Amygdala (tissue), 56 donors: ENCODE measurements around the gene SPATA13.

Experiments used
- DNase-seq, 56 donors: peaks; one replicate each; lab custom pipeline; 2025; lab: John Stamatoyannopoulos, UW

Gene SPATA13

DNA sequence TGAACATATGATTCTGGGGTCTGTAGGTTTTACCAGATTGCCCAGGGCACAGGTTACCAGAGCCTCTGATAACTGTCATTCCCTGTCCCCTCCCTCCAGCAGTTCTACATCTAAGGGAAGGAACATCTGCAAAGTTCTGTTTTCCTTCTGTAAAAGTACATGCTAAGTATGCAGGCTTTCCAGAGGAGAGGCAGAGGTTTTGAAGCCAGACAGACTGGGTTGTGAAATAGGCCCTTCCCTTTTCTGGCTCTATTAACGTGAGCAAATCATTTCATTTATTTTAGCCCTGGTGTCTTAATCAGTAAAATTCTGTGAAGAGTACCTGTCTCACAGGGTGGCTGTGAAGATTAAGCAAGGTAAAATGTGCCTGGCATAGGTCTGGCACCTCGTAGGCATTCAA lies 82.8 kb downstream of the SPATA13 start:
- DNase-seq, result no peak

DNA sequence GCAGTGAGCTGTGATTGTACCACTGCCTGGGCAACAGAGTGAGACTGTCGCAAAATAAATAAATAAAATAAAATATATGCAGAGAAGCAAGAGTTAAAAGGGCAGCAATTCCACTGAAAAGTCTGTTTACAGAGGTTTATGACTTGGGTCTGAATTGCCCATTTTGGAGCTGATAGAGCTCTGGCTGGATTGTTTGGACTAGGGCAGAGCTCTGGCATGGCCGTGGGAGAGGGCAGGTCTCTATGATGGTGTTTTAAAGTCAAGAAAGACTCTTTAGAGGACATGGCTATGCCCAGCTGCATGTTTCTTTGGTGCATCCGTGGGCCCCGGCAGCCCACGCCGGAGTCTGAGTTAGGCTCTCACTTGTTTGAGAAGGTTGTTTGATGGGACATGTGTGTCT lies 84.3 kb downstream of the SPATA13 start:
- DNase-seq, result no peak

DNA sequence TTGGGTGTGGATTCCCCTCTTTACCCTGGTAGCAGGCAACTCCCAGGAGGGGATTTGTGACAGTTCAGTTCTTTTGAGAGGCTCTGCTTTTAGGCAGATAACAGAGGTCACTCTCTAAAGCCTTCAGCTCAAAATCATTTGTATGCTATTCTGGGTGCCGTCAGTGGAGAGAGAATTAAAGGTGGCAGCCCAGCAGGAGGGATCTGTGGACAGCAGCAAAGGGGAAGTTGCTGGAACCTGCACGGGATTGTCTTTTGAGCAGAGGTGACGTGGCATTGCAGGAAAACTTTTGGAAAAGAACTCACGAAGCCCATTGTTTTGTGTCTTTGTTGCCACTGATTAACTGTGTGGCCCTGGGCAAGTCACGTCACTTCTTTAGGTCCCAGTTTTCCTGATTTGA lies 86.5 kb downstream of the SPATA13 start:
- no peak for DNase-seq

DNA sequence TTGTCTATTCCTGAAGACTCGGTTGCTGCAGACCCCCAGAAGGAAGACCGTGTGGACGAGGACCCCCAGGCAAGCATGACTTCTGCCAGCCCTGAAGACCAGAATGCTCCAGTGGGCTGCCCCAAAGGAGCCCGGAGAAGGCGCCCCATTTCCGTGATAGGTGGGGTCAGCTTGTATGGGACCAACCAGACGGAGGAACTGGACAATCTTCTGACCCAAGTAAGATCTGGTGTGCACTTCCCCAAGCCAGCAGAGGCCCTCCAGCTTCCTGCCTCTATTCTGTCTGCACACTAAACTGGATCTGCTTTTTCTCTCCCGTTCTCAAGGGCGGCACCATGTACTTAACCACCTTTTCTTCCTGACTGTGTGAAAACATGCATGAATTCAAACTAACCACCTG lies 89.1 kb downstream of the SPATA13 start:
- peak in 1 of 56 donors; percentile 27 for DNase-seq

DNA sequence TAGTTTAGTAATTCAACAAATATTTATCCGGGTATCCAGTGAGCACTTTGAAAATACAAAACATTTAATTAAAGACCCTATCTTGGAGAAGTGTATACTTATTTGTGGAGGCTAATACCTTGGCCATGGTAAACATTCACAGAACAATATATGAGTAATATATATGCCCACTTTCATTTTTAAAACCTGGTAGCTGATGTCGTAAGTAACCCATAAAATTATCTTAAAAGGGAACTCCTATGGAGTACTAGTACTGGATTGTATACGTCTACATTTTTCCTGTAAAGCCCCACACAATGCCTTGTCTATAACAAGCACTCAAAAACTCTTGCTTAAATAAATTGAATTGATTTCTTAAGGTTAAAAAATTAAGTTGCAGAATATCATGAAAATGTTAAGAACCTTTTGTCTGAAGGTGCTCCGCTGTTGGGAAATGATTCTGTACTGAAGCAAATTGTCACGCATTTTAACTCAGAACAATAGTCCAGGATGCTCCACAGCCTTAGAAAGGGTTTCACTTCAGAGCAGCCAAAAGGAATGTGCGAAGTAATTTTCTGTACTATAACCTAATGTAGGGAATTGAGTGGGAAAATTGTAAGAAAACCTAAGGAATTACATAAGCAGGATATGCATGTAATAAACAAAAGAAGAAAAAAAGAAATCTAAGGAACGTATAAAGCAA lies 90.0 kb downstream of the SPATA13 start:
- DNase-seq, result no peak

DNA sequence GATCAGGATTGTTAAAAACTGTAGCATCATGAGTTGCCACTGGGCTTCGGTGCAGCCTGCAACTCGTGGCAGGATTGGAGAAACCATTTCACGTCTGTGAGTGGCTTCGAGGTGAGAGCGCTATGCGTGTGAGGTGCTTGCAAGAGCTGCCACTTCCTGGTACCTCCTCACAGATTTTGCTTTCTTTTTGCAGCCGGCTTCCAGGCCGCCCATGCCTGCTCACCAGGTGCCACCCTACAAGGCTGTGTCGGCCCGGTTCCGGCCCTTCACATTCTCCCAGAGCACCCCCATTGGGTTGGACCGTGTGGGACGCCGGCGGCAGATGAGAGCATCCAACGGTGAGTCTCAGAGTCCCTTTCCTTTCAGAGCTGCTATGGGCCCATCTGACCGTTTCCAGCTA lies 91.0 kb downstream of the SPATA13 start:
- no peak for DNase-seq

DNA sequence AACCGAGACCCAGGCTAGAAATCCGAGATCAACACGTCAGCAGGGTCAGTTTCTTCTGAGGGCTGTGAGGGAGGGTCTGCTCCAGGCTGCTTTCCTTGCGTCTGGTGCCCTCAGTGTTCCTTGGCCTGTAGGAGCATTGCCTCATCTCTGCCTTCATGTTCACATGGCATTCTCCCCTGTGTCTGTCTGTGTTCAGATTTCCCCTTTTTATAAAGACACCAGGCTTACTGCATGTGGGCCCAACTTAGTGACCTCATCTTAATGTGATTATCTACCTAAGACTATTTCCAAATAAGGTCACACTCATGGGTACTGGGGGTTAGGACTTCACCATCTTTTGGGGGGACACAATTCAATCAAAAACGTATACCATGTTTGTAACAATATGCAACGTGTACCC lies 91.6 kb downstream of the SPATA13 start:
- DNase-seq, result no peak

DNA sequence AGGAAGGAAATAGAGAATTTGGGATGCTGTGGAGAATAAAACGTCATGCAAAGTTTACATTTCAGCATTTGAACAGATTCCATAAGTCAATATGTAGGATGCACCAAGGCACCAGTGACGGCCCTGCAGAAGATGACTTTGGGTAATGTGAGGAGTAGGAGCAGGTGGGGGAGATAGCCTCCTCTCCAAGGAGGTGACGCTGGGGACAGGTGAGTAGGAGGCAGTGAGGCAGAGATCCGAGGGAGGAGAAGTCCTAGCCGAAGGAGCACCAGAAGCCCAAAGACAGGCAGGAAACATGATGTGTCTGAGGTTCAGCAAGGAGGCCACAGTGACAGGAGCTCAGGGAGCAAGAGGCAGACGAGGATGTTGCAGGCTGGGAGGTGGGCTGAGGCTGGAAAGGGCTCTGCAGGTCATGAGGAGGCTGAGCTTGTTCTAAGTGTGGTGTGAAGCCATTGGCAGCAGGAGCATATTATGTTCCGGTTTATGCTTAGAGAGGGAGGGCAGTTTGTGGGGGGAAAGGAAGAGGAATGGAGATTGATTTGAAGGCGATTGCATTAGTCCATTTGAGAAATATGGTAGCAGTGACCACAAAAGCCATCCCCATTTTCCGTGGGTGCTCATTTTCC lies 93.1 kb downstream of the SPATA13 start:
- DNase-seq, result no peak

DNA sequence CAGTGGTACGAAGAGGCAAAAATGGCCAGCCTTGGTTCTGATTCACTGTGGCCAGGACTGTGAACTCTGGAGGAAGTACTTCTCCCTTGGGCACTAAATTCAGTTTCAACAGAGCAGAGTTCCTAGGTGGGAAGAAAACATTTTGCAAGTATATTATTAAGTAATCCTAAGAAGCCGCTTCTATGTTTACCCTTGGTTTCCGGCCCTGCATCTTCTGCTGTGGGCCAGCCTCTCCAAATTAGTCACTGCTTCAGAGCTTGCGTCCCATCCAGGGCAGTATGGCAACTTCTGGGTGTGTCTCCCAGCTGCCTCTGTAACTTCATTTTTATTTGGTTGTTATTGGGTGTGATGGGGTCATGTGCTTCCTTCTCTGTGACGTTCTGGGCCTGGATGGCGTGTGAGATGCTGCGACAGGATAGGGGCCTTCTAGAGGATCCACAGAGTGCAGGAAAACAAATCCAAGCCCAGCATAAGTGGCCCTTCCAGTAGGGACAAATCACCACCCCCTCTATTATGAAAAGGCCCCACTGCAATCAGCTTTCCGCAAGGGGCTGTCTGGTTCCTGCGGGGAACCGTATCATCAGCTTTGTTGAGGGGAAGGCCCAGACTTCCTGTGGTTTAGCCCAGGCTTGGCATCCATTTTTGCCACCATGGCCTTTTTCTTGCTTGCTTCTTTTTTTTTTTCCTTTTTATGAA lies 93.8 kb downstream of the SPATA13 start:
- peak in 1 of 56 donors; percentile 19 for DNase-seq

DNA sequence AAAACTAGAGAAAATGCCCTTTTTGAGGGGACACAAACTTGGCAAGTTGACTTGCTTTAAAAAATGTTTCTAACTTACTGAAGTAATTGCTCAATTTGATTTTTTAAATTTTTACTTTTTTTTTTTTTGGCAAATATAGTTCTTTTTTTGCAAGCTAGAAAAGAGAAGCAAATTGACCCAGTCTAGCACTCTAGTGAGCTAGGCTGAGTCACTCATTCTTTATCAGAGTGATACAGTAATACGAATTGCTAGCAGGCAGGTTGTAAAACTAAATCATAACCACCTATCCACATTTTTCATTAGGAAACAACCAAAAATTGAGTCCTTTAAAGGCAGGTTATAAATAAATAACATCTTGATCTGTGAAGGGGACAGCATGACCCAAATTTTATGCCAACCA lies 97.0 kb downstream of the SPATA13 start:
- DNase-seq, result no peak

DNA sequence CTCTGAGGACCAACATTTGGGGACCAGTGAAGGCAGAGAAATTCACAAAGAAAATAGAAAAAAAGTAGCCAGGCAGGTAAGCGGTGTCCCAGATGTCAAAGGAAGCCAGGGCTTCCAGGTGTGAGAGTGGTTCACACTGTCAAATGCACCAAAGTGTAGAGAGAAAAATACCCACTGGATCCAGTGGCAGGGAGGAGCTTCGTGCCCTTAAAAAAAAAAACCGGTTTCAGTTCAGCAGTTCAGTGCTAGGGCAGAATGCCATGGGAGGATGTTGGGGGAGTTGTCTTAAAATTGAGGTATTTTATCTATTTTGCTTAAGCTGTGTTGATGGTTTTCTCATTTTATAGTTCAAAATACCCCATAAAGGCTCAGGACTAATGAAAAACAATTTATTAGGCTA lies 101.0 kb downstream of the SPATA13 start:
- DNase-seq, result no peak

DNA sequence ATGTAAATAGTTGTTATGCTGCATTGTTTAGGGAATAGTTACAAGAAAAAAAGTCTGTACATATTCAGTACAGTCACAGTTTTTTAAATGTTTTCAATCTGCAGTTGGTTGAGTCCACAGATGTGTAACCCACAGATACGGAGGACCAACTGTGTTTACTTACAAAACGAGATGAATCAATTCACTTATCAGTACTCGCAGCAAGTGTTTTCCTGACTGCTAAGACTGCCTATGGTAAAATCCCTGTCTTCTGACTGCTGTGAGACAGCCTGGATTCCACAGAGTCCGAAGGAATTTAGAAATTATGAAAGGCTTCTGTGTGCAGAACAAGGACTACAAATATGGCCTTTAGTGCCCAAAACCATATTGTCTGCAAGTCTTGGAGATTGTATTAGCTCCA lies 103.1 kb downstream of the SPATA13 start:
- DNase-seq, result no peak

DNA sequence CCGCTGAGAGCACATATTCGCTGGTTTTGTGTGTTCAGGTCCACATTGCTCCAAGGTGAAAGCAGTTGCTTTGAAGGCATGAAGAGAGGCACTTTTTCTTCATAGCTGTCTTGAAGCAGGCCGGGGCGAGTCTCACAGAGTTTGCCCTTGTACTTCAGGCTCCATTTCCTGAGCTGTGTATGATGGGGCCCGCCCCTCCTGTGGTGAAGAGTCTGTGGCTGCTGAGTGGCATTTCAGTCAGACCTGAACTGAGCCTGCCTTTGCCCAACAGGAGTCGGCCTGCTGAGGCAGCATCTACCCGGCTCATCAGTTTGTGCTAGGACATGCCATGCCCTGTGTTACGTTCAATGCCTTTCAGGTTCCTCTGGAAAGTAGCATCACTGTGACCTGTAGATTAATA lies 104.5 kb downstream of the SPATA13 start:
- no peak for DNase-seq

DNA sequence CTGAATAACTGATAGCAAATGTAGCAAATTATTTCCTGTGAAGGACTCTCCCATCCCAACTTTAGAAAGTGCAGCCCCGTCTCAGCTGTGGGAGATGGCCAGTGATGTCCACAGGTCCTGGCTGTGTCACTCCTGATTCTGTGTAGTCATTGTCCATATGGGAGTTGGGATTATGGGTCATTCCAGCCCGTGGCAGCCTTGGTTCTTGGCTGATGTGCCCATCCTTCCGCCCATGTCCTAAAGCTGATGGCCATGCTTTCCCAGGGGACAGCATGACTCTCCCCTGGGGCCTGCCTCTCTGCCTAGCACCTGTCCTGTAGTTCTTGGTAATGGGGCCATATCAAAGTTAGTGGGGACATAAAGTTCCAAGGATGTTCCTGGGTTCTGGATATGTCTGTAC lies 104.9 kb downstream of the SPATA13 start:
- no peak for DNase-seq

DNA sequence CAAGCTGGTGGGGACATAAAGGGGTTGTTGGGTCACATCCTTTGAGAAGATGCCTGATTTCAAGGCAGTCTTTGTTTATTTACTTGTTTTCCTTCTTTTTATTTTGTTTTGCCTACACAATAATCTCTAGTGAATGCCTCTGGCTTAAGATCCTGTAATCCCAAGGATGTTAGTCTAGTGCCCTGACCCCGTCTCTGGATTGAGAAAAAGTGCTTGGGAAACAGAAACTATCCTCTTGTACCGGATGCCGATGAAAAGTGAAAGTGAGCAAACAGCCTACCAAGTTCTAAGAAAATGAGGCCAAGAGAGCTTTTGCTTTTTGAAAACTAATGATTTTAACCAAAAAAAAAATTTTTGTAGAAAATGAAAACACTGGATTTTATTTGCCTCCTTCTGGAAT lies 106.8 kb downstream of the SPATA13 start:
- no peak for DNase-seq

DNA sequence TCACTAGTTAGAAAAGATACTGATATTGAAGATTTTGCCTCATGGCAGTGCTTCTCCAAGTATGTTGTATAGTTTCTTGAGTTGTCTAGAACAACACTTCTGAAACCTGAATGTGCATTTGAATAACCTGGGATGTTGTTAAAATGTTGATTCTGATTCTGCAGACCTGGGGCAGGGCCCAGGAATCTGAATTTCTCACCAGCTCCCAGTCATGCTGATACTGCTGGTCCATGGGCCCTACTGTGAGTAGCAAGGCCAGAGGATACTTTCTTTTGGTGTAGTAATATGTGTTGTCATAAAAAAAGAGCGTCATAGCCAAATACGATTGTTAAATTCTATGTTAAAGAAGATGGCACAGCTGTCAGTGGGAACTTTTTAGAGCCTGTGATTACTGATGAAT lies 107.3 kb downstream of the SPATA13 start:
- no peak for DNase-seq

DNA sequence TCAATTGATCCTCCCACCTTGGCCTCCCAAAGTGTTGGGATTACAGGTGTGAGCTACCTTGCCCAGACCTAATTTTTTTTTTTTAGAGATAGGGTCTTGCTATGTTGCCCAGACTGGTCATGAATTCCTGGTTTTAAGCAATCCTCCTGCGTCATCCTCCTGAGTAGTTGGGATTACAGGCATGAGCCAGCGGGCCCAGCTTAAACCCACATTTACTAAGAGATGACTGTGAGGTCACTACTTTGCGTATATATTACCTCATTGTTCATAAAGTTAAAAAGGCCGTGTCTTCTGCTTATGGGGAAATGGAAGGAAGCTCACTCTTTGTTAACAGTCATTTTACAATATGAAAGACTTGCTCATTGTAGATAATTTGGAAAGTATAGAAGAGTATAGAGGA lies 109.3 kb downstream of the SPATA13 start:
- DNase-seq, result no peak

DNA sequence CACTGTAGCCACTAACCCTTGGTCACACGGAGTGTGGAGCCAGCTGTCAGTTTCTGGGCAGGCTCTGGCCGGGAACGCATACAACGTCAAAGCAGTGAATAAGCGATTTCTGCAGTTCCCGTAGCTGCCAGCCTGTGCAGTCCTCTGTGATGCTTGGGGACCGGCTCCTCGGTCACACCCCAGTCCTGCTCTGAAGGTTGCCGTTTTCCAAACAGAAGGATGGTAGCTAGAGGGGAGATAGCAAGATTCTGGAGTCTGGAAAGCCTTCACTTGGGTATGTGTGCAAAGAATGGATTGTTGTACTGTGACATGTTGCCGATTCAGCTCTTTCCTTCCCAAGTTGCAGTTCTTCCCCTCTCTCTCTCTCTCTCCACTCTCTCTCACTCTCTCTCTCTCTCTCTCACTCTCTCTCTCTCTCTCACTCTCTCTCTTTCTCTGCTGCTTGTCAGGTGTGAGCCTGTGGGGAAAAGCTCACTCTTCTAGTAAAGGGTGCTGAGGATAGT lies 110.2 kb downstream of the SPATA13 start:
- DNase-seq, result peak in 55 of 56 donors; percentile 14 to 88 (median 67)

DNA sequence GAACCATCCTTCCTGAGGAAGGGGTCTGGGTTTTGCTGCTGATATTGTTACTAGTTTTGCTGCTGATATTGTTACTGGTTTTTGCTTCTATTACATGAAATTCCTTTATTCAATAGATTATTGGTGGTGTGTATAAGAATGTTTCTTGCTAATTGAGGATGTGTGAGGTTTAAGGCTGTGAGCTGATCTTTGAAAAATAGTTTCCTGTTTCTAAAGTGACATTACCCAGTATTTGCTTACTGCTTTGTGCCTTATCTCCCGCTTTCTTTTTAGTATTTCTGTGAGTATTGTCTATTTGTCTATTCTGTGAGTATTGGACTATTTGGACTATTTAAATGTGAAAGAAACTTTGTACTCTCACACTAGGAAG lies 110.7 kb downstream of the SPATA13 start:
- no peak for DNase-seq

DNA sequence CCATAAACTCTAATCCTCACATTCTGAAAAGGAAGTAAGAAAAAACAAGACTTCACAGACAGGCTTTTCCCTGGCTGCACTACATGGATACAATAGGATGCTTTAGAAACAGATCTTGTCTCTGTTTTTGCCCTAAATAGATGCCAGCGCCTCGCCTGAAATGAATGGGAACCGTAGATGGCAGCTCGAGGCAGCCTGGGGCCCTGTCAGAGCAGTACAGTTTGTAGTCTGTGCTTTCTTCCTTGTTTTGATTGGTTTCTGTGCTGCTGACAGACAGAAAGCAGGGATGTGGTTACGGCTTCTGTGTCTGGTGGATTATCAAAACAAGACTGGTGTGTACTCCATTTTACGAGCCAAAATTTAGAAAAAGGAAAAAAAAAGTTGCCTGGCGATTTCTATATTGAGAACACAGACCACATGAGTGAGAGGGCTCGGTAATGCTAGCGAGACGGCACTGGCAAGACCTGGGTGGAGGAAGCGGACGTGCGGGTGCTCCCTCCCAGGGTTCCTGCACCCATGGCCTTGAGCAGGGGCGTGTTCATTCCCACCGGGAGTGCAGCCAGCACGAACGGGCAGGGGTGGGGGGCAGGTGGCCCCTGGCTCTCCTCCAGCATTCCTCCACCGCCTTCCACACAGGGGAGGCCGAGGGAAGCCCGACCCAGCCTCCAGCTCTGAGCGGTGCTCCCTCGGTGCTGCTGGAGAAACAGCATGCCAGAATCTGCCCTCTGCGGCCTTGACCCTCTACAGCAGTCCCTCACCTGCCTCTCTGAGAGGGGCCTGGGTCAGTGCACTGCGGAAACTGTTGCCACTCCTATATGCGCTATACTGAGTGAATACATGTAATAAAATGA lies 111.3 kb downstream of the SPATA13 start:
- DNase-seq, result peak in 52 of 56 donors; percentile 20 to 87 (median 62)
